Measurements from ENCODE around the gene TNXB. TPM values are rescaled to one million over a fixed set of nuclear protein-coding genes. Genes with fewer than 3 reads are reported as not detected.
A peak's percentile ranks its signal among the peaks of the same experiment; 100 is the strongest.
"Not testable (repeated sequence)": the region's sequence is repeated elsewhere in the genome, so short reads cannot be mapped to it uniquely, and the experiment has no call there.

The TNXB gene
- total RNA-seq, 2 donors from 2014 or later: 143 to 158 TPM

GRCh38 chr6:32028631-32029030, 80.5 kb downstream of the TNXB start:
- DNase-seq; intact Hi-C loops (cut with DNase I); ATAC-seq: not testable (repeated sequence)

- intact Hi-C loops (cut with DNase I); ATAC-seq; DNase-seq: not testable (repeated sequence)
These were observed 87.0 kb downstream of the TNXB start for GRCh38 chr6:32022100-32022499.

DNA sequence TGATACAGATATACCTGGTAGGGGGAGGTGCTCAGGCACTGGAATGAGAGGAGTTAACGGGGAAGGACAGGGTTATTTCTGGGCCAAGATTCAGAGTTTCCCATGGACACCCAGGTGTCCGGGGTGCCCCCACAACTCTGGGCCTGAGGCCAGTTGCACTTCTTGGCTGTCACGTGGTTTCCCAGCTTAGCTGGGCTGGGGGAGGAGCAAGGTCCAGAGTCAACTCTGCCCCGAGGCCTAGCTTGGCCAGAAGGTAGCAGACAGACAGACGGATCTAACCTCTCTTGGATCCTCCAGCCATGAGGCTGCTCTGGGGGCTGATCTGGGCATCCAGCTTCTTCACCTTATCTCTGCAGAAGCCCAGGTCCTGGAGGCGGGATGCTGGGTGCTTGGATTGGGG, 94.6 kb downstream of the TNXB start, which contains the start of gene C4B:
C4B (plus strand) TSS at position 249 of the 400 bp plus-strand sequence; CDS start at position 300, 51 bp downstream.
- ATAC-seq: peak; percentile 65 to 80
- DNase-seq; intact Hi-C loops (cut with DNase I): not testable (repeated sequence)

GRCh38 chr6:32013738-32014137, 95.4 kb downstream of the TNXB start:
- ATAC-seq: peak in 1 of 2 donors; percentile 32
- DNase-seq; intact Hi-C loops (cut with DNase I): not testable (repeated sequence)

DNA sequence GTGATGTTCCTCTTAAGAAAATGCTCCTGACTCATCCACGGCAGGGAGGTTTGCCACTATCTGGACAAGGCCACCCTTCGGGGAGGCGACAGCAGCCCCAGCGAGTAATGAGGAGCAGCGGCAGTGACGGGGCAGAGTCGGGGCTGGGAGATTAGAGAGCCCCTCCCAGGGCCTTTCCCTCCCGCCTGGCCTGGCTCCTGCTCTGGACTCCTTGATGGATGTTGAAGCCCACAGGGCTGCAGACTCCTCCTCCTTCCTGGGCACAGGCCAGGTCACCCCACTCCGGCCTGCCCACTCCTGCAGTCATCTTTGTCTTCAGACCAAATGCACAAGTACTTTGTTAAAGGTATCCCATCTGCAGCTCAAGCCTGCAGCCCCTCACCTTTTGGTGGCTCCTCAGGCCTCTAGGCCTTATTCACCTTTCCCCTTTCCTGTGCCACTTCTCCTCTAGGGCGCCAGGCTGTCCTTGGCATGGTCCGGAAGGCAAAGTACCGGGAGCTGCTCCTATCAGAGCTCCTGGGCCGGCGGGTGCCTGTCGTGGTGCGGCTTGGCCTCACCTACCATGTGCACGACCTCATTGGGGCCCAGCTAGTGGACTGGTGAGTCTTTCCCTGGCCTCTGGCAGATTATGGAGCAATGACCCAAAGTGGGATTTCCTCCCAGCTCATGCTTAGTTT, 96.1 kb downstream of the TNXB start:
- intact Hi-C loops (cut with DNase I): not testable (repeated sequence)
- ATAC-seq (peak; percentile 6 to 8), DNase-seq (peak; percentile 29)

- intact Hi-C loops (cut with DNase I); ATAC-seq: not testable (repeated sequence)
- DNase-seq: peak; percentile 14
These were observed 98.1 kb downstream of the TNXB start for GRCh38 chr6:32010856-32011530.

DNA sequence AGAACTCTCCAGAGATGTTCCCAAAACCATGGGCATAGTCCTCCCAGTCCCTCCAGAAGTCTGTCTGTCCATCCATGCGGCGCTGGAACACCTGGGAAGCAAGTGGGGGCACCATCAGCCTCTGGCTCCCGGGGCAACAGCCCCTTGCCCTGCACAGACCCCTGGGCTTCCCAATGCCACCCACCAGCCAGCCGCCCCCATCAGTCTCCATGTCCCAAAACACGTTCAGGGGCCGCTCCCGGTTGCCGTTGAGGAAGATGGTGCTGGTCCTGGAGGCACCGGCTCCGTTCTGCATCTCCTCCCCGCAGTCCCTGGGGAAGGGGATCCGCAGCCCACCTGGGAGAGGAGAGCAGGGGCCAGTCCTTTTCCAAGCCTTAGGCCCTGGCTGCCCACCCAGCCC, 99.6 kb downstream of the TNXB start:
- intact Hi-C loops (cut with DNase I); ATAC-seq: not testable (repeated sequence)
- peak; percentile 10 for DNase-seq

GRCh38 chr6:32008616-32009015, 100.5 kb downstream of the TNXB start:
- peak; percentile 10 for DNase-seq
- ATAC-seq; intact Hi-C loops (cut with DNase I): not testable (repeated sequence)

- ATAC-seq; intact Hi-C loops (cut with DNase I); DNase-seq: not testable (repeated sequence)
These were observed 101.1 kb downstream of the TNXB start for GRCh38 chr6:32008037-32008436.

- ATAC-seq; intact Hi-C loops (cut with DNase I): not testable (repeated sequence)
- DNase-seq: peak; percentile 7
These were observed 102.1 kb downstream of the TNXB start for GRCh38 chr6:32007086-32007485.

- ATAC-seq; intact Hi-C loops (cut with DNase I): not testable (repeated sequence)
- DNase-seq: peak; percentile 16
These were observed 103.1 kb downstream of the TNXB start for GRCh38 chr6:32005991-32006529.

DNA sequence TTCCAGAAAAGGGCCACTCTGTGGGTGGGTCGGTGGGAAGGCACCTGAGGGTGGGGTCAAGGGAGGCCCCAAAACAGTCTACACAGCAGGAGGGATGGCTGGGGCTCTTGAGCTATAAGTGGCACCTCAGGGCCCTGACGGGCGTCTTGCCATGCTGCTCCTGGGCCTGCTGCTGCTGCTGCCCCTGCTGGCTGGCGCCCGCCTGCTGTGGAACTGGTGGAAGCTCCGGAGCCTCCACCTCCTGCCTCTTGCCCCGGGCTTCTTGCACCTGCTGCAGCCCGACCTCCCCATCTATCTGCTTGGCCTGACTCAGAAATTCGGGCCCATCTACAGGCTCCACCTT, 103.6 kb downstream of the TNXB start:
- intact Hi-C loops (cut with DNase I); ATAC-seq: not testable (repeated sequence)
- peak; percentile 26 for DNase-seq

DNA sequence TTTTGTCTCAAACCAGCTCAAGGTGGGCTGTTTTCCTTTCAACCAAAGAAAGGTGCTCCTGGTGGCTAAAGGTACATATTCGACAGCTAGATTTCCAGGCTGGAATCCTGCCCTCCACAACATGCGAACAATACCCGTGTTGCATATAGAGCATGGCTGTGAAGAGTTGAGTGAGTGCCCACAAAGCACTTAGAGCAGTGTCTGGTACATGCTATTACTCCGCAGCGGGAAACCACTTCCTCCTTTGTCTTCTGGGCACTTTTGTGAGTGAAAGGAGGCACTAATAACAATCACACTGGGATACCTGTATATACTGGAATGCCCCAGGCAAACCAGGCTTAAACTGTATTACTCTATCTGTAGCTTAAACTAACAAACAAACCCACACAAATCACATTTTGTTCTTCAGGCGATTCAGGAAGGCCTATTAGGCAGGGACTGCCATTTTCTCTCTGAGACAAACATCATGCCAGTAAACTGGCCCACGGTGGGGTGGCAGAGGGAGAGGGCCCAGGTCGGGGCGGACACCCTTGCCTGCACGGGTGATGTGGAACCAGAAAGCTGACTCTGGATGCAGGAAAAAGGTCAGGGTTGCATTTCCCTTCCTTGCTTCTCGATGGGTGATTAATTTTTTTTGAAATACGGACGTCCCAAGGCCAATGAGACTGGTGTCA, 104.1 kb downstream of the TNXB start:
- intact Hi-C loops (cut with DNase I); ATAC-seq; DNase-seq: not testable (repeated sequence)

- DNase-seq; intact Hi-C loops (cut with DNase I); ATAC-seq: not testable (repeated sequence)
These were observed 104.7 kb downstream of the TNXB start for GRCh38 chr6:32004393-32004792.

- intact Hi-C loops (cut with DNase I): not testable (repeated sequence)
These were observed 105.8 kb downstream of the TNXB start for GRCh38 chr6:32003301-32003700.

GRCh38 chr6:32002546-32003268, 106.4 kb downstream of the TNXB start:
- intact Hi-C loops (cut with DNase I): not testable (repeated sequence)
- ATAC-seq: peak; percentile 73 to 75

More at GRCh38 chr6:32003301-32003700, 105.8 kb downstream of the TNXB start:
- not testable (repeated sequence) for DNase-seq
- peak; percentile 10 to 41 for ATAC-seq

GRCh38 chr6:31996385-31996784, 112.8 kb downstream of the TNXB start:
- ATAC-seq; intact Hi-C loops (cut with DNase I): not testable (repeated sequence)
- peak; percentile 20 for DNase-seq

More at GRCh38 chr6:32002546-32003268, 106.4 kb downstream of the TNXB start:
- DNase-seq: not testable (repeated sequence)

DNA sequence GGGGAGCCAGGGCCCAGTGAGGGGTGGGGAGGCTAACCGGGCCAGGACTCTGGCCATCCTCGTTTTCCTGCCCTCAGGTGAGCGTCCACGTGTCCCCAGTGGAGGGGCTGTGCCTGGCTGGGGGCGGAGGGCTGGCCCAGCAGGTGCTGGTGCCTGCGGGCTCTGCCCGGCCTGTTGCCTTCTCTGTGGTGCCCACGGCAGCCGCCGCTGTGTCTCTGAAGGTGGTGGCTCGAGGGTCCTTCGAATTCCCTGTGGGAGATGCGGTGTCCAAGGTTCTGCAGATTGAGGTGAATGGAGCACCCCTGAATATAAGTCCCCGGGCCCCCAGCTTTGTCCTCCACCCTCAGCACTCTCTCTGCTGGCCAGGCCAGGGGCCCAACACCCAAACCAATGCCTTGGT, 114.7 kb downstream of the TNXB start:
- DNase-seq: peak; percentile 3
- intact Hi-C loops (cut with DNase I); ATAC-seq: not testable (repeated sequence)
